Heart left ventricle (tissue), 16 donors: ENCODE data around the gene TSC2. TPM values are rescaled to one million over a fixed set of nuclear protein-coding genes. Genes with fewer than 3 reads are reported as not detected.

Experiments
- ATAC-seq, 4 donors: fragments of 200-7000 bp; cut with Tn5 transposase; one replicate each; pipeline ENCODE4 v1.9.1; 2020 to 2022; ENCODE audit warnings: moderate library complexity in 4 of 4, mild to moderate bottlenecking in 3 of 4, moderate number of reproducible peaks in 1 of 4
- DNase-seq, 5 donors: peaks; one replicate each; pipeline ENCODE4 v3.0.0-alpha.2; 2020
- H3K27ac ChIP-seq, 12 donors: fragments of 200-600 bp; sonication (generic) in 4 of 12; one replicate each; pipeline versions ENCODE4 v1.5.0 to v1.8.0; 2016 to 2022; ENCODE audit warnings: mild to moderate bottlenecking in 2 of 12
- H3K27me3 ChIP-seq, 9 donors: fragments of 200-600 bp; sonication (generic) in 2 of 9; one replicate each; pipeline versions ENCODE4 v1.5.1 to v1.8.0; 2016 to 2022; ENCODE audit warnings: mild to moderate bottlenecking in 3 of 9
- H3K36me3 ChIP-seq, 9 donors: fragments of 200-600 bp; sonication (generic) in 2 of 9; one replicate each; pipeline versions ENCODE4 v1.5.0 to v1.8.0; 2018 to 2022; ENCODE audit warnings: mild to moderate bottlenecking in 2 of 9
- H3K4me1 ChIP-seq, 12 donors: fragments of 200-600 bp; sonication (generic) in 4 of 12; one replicate each; pipeline versions ENCODE4 v1.5.0 to v1.8.0; 2016 to 2022; ENCODE audit warnings: mild to moderate bottlenecking in 3 of 12
- H3K4me3 ChIP-seq, 12 donors: fragments of 200-600 bp; sonication (generic) in 4 of 12; one replicate each; pipeline versions ENCODE4 v1.5.0 to v1.8.0; 2017 to 2022; ENCODE audit warnings: mild to moderate bottlenecking in 9 of 12, moderate library complexity in 4 of 12
- H3K9me3 ChIP-seq, 12 donors: fragments of 200-600 bp; sonication (generic) in 4 of 12; one replicate each; pipeline versions ENCODE4 v1.5.0 to v1.8.0; 2016 to 2022; ENCODE audit warnings: mild to moderate bottlenecking in 1 of 12
- CTCF ChIP-seq, 12 donors: fragments of 200-600 bp; sonication (generic) in 4 of 12; IDR thresholded peaks; one replicate each; pipeline versions ENCODE4 v1.5.0 to v1.8.0; 2018 to 2022; ENCODE audit warnings: antibody characterized with exemption in 12 of 12, mild to moderate bottlenecking in 5 of 12
- POLR2A ChIP-seq, 2 donors: fragments of 450-650 bp; IDR thresholded peaks; one replicate each; pipeline ENCODE4 v1.6.1; 2017; ENCODE audit warnings: antibody characterized with exemption in 2 of 2, mild to moderate bottlenecking in 2 of 2, moderate library complexity in 2 of 2
- WGBS, 4 donors: extraction: QIAGEN DNeasy Blood & Tissue Kit in 2 of 4; methylation state at CpG; one replicate each; pipeline versions ENCODE4 v1.1.5 to v1.1.7; 2013 to 2018; 5-methylcytosine and 5-hydroxymethylcytosine counted together
- intact Hi-C, 10 donors: fragments of 100-400 bp; cut with DNase I; formaldehyde crosslinking; loops; one replicate each; pipeline versions ENCODE4 v1.11.1 to v1.14.2; 2022
- polyA plus RNA-seq, 2 donors: library from polyadenylated mRNA; stranded (reverse); fragments of 200-250 nt; gene quantifications; one replicate each; pipeline ENCODE4 v1.2.3, GENCODE V29; 2013
- total RNA-seq, 9 donors: library from RNA; depleted of rRNA in 2 of 9; stranded (reverse); fragments of >200 nt in 2 of 9; fragmentation: NEBNext Ultra II Directional in 3 of 9; extraction: Animal tissue kit (Norgen Biotek cat#: 25700) in 3 of 9; gene quantifications; one replicate each; pipeline versions ENCODE4 v1.1.0 to v1.2.4, GENCODE V29; 2016 to 2023
- donor health status: ischemic (EF 13 %, LVEDD 7.1; RV severe dilation, severe dysfunction).
- donor health status: healthy with polysubstance abuse.
- donor health status: DM: no; HTN: yes; CAD: no.
- donor health status: DM: no; HTN: no; CAD: no.
- donor health status: ischemic (EF 25% LVEDD 6.9; RV normal size, moderate dysfunction).
- donor health status: ischemic (EF 25% LVEDD 5.7; RV mildly dilated, moderate dysfunction).
- donor health status: healthy.
- donor health status: DM: yes; HTN: yes; CAD: no.
- donor health status: ischemic (EF 35%, LVEDD 5.7; RV mildly dilated, moderate dysfunction).
- donor health status: nonischemic (EF 11% LVEDD 7.7; RV severe dilation, severe dysfunction).
- donor health status: DM: yes; HTN: yes; CAD: no.
- donor health status: PGD.
- donor health status: ischemic (EF 29% LVEDD 5.4; RV normal size, mild dysfunction).
- donor health status: nonischemic (EF 23%, LVEDD 6.1; RV moderate dilation, normal function).

Gene TSC2
- total and polyA plus RNA-seq, 11 donors, result 33.3 to 94.5 (median 67.7) TPM

DNA sequence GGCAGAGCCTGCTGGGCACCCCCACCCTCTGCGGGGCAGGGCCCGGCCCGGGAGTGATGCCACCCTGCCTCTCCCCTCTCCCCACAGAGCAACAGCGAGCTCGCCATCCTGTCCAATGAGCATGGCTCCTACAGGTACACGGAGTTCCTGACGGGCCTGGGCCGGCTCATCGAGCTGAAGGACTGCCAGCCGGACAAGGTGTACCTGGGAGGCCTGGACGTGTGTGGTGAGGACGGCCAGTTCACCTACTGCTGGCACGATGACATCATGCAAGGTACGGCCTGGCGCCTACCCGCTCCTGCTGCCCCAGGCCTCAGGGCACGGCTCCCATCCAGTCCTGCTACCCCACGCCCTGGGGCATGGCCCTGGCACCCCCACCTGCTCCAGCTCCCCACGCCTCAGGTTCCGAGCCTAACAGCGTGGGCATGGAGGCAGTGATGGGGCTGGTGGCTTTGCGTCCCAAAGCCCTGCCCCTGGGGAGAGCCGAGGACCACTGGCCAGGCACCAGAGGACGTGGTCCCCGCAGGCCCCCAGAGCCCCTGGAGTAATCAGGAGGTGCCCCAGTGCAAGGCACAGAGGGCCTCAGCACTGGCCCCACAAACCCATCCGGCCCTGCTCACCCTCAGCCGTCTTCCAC is 38.4 kb downstream of the TSC2 start:
- 92 to 97% (median 92%) methylated on average over 15 to 27 of the region's 27 CpGs for WGBS, 4 donors
- peaks cover 0 to 93% (median 61%) of the 10 kb centered on the region in 9 donors for H3K36me3 ChIP-seq
- no peak for DNase-seq
- peaks cover 5 to 30% (median 21%) of the 10 kb centered on the region in 12 donors for H3K4me1 ChIP-seq
- no peaks in the 10 kb centered on the region for H3K9me3 ChIP-seq
- H3K27ac ChIP-seq, result no peak overlapping the region
- TF ChIP-seq POLR2A (IDR thresholded peaks at IDR 0.05) (no peak), CTCF (IDR thresholded peaks at IDR 0.05) (no peak)
- H3K27me3 ChIP-seq, result no peaks in the 10 kb centered on the region
- no peak for ATAC-seq
- no peak overlapping the region for H3K4me3 ChIP-seq
- intact Hi-C loops, result loop anchor here in 2 of 10 donors (10.0 kb wide), 1 partner anchor 61 kb away; the partner anchor contains the start of gene NHERF2 (in 2 of the 2)

DNA sequence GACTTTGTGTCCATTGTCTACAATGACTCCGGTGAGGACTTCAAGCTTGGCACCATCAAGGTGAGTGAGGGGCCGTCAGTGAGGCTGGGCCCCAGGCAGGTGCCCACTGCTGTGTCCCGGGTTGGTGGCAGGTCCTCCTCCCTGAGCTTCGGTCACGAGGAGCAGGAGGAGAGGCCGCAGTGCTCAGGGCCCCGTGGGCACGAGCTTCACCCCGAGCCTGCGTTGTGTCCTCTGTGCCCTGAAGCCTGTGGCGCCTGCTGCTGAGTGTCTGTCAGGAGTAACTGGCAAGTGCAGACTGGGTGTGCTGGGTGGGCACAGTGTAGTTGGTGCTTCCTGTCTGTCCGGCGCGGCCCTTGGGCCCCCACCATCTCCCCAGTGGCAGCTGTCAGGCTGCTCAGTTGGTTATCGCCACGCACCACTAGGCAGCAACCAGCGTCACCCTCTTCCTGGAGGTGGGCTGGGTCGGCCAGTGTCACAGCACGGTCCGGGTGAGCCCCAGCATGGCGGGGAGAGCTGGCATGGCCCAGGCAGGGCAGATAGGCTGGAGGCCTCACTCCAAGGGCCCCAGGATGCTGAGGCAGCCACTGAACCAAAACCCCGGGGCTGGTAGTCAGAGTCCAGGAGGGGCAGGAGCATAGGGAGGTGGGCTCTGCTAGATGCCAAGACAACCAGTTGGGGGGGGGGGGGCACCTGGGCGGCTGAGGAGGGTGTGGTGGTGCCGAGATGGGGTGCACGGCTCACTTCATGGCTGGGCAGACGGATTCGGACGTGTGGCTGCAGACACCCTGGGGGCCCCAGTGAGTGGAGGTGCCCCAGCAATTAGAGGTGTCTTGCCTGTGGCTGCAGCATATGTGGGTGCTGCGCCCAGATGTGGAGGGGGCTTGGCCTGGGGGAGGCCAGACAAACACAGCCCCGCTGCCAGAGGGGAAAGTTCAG is 39.3 kb downstream of the TSC2 start:
- H3K9me3 ChIP-seq, result no peaks in the 10 kb centered on the region
- ATAC-seq (no peak), DNase-seq (no peak)
- H3K27ac ChIP-seq, result no peak overlapping the region
- H3K4me3 ChIP-seq, result no peak overlapping the region
- TF ChIP-seq CTCF (IDR thresholded peaks at IDR 0.05) (no peak), POLR2A (IDR thresholded peaks at IDR 0.05) (no peak)
- peaks cover 0 to 95% (median 63%) of the 10 kb centered on the region in 9 donors for H3K36me3 ChIP-seq
- peaks cover under 1 to 27% (median 13%) of the 10 kb centered on the region in 12 donors for H3K4me1 ChIP-seq
- intact Hi-C loops, result loop anchor here in 2 of 10 donors (10.0 kb wide), 1 partner anchor 62 kb away; the partner anchor contains the start of gene NHERF2 (in 2 of the 2)
- 90 to 94% (median 92%) methylated on average over 18 to 30 of the region's 30 CpGs for WGBS, 4 donors
- H3K27me3 ChIP-seq, result no peaks in the 10 kb centered on the region

DNA sequence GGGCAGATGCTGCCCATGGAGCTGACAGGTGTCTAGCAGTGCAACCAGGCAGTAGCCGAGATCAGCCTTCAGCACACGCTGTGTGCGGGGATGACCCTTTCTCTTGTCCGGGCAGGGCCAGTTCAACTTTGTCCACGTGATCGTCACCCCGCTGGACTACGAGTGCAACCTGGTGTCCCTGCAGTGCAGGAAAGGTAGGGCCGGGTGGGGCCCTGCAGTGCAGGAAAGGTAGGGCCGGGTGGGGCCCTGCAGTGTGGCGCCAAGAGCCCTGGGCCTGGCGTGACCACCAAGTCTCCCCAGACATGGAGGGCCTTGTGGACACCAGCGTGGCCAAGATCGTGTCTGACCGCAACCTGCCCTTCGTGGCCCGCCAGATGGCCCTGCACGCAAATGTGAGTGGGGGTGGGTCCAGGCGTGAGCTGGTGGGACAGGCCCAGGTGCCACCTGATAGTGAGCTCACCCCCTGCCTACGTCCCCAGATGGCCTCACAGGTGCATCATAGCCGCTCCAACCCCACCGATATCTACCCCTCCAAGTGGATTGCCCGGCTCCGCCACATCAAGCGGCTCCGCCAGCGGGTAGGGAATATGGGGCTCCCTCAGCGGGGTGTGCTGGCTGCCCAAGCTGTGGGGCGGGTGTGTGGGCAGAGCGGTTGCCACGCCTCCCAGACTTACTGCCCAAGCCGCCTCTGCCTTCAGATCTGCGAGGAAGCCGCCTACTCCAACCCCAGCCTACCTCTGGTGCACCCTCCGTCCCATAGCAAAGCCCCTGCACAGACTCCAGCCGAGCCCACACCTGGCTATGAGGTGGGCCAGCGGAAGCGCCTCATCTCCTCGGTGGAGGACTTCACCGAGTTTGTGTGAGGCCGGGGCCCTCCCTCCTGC is 40.2 kb downstream of the TSC2 start:
- peaks cover 0 to 96% (median 72%) of the 10 kb centered on the region in 9 donors for H3K36me3 ChIP-seq
- no peak overlapping the region for H3K27ac ChIP-seq

More for the DNA sequence above, 40.2 kb downstream of the TSC2 start:
- ATAC-seq (no peak), DNase-seq (no peak)
- Histone ChIP-seq H3K9me3 (no peaks in the 10 kb centered on the region), H3K4me1 (peaks cover 0 to 18% (median 5%) of the 10 kb centered on the region in 12 donors), H3K27me3 (no peaks in the 10 kb centered on the region), H3K4me3 (no peak overlapping the region)
- intact Hi-C loops, result loop anchor here in 2 of 10 donors (10.0 kb wide), 1 partner anchor 63 kb away; the partner anchor contains the start of gene NHERF2 (in 2 of the 2)
- WGBS, 4 donors, result 90 to 95% (median 93%) methylated on average over 29 to 41 of the region's 41 CpGs
- TF ChIP-seq CTCF (IDR thresholded peaks at IDR 0.05), result no peak
- no peak for TF ChIP-seq POLR2A (IDR thresholded peaks at IDR 0.05)
